Sigmoid colon (tissue), 4 donors: Measurements from ENCODE around the gene VPS13D.

Experiments
- POLR2A ChIP-seq, 2 donors: fragments of 450-650 bp; IDR thresholded peaks; one replicate each; pipeline ENCODE4 v1.6.1; 2016; ENCODE audit warnings: antibody characterized with exemption in 2 of 2, mild to moderate bottlenecking in 2 of 2, moderate library complexity in 2 of 2
- POLR2AphosphoS5 ChIP-seq, 4 donors: sonication (generic); formaldehyde crosslinking; IDR thresholded peaks; one replicate each; pipeline ENCODE4 v1.6.1; 2017; ENCODE audit warnings: antibody characterized with exemption in 4 of 4
- TF ChIP-seq, protein P1 (sequence below), 4 experiments: fragments of 450-650 bp in 3 of 4; fragments of 200-600 bp in 1 of 4; IDR thresholded peaks; one replicate each; pipeline ENCODE4 v1.5.1; 2016 to 2019; ENCODE audit warnings: antibody characterized with exemption in 4 of 4, mild to moderate bottlenecking in 3 of 4, moderate library complexity in 2 of 4

DNA sequence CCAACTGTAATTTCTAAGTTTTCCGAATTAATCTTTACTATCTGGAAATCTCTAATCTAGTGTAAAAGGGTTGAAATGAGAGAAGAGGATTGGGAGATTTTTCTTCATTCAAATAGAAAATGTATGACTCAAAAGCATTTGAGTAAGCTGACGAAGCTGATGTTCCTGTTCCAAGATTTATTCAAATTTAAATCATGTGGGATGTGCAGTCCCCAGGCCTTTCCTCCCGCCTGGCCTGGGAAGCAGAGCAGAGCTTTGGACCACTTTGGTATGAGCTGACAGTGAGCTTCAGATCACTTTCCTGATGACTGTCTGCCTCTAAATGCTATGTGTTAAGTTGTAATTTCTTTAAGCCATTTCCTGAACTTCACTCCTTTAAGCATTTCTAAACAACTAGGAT lies 196.2 kb downstream of the VPS13D start:
- TF ChIP-seq, protein P1, sequence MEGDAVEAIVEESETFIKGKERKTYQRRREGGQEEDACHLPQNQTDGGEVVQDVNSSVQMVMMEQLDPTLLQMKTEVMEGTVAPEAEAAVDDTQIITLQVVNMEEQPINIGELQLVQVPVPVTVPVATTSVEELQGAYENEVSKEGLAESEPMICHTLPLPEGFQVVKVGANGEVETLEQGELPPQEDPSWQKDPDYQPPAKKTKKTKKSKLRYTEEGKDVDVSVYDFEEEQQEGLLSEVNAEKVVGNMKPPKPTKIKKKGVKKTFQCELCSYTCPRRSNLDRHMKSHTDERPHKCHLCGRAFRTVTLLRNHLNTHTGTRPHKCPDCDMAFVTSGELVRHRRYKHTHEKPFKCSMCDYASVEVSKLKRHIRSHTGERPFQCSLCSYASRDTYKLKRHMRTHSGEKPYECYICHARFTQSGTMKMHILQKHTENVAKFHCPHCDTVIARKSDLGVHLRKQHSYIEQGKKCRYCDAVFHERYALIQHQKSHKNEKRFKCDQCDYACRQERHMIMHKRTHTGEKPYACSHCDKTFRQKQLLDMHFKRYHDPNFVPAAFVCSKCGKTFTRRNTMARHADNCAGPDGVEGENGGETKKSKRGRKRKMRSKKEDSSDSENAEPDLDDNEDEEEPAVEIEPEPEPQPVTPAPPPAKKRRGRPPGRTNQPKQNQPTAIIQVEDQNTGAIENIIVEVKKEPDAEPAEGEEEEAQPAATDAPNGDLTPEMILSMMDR (IDR thresholded peaks at IDR 0.05) = no peak
- TF ChIP-seq POLR2AphosphoS5 (IDR thresholded peaks at IDR 0.05) = no peak
- no peak for TF ChIP-seq POLR2A (IDR thresholded peaks at IDR 0.05)
